Kasumi-1 (cell line): ENCODE data around the gene SLC44A5.

Experiments used
- DNase-seq, 2 experiments: peaks; one replicate each; lab custom pipeline; 2025; lab: John Stamatoyannopoulos, UW

SLC44A5 gene

DNA sequence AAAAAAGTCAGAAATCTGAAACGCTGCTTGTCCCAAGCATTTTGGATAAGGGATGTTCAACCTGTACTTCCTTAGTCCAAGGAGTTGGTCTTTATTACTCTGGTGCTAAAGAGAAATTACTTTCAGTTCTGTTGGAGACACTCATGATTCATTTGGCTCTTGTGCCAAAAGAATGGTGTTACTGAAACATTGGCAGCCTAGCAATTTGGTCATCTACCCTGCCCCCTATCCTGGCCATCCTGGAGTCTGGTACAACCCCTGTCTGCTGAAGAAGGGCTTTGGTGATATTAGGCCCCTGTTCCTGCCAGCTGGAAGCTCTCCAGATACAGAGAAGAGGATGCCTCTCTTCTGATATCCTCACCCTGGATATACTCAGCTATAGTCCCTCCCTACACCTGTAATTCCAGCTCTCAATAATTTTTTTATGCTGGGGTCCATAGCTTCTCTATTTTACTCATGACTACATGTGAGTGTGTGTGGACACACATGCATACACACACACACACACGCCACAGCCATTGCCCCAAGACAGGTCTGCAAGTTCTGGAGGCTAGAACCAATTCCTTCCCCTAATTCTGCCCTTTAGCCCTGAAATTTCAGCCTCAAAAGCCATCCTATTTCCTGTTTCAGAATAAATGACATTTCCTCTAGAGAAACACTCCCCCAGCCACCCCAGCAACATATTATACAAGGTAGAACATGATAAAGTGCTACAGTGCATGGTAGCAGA, 436.7 kb downstream of the SLC44A5 start:
- DNase-seq, result peak; percentile 85

GRCh38 chr1:75172556-75172955, 438.4 kb downstream of the SLC44A5 start:
- DNase-seq, result no peak

DNA sequence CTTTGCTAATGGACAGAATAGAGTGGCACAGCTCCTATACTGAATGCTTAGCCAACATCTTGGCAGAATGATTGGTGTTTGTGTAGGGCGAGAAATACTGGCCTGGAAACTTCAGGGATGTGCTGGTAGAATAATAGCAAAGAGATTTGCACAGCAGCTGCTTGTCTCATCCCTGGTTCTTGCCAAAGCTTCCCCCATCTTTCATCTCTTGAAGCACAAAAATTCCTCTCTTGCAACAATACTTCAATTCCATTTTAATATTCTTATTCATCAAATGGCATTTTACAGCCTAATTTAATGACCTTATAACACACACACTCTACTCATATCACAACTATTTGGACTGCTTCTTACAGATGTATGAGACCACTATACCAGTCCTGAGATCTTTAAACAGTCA, 439.0 kb downstream of the SLC44A5 start:
- DNase-seq, result no peak

GRCh38 chr1:75170981-75171380, 439.9 kb downstream of the SLC44A5 start:
- DNase-seq, result no peak

- DNase-seq, result no peak
Measured at GRCh38 chr1:75170011-75170410, 440.9 kb downstream of the SLC44A5 start.

- DNase-seq, result no peak
Measured at GRCh38 chr1:75166821-75167220, 444.1 kb downstream of the SLC44A5 start.

DNA sequence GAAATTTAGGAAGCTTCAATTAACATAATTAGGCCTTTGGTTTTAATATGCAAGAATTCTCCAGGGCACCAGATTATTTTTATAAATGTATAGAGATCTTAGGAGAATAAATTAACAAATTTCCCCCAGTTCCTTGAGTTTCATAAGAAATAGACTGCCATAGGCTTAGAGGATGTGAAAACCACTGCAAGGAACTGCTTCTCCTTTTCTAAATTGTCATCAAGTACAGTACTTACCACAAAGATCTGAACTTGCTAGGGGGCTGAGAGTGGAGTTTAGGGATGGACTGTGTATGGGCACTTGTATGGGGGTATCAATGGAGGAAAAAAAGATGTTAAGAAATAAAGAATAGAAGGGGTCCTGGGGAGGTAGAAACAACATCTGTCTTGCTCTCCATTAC, 445.6 kb downstream of the SLC44A5 start:
- peak; percentile 32 to 41 for DNase-seq

- DNase-seq, result no peak
Measured at GRCh38 chr1:75159154-75159553, 451.8 kb downstream of the SLC44A5 start.
